H1 (cell line): ENCODE measurements around the gene CSHL1. TPM values are rescaled to one million over a fixed set of nuclear protein-coding genes. Genes with fewer than 3 reads are reported as not detected.

Source experiments
- CTCF ChIA-PET: fragments of 300-600 bp; sonication (Branson Sonifier 250); formaldehyde crosslinking; loops from one replicate; lab custom pipeline; 2021; ENCODE audit not compliant: partially characterized antibody; lab: Charles Lee
- POLR2A ChIA-PET: fragments of 300-600 bp; sonication (Branson Sonifier 250); formaldehyde crosslinking; loops from one replicate; lab custom pipeline; 2021; ENCODE audit warnings: inconsistent platforms; ENCODE audit not compliant: partially characterized antibody; lab: Charles Lee
- DNase-seq, 2 experiments: peaks; one replicate each; pipeline versions ENCODE4 v3.0.0 to v3.0.0-alpha.2; 2010 to 2022; ENCODE audit warnings: low spot score in 2 of 2, low read depth in 1 of 2, mixed read lengths in 1 of 2
- FAIRE-seq: peaks from 2 replicates; lab custom pipeline; 2011; peaks lifted over from hg19 to GRCh38; lab: Jason Lieb, UNC
- H2AFZ ChIP-seq: 2 replicates; pipeline ENCODE4 v1.8.1; 2012; ENCODE audit warnings: low read length, inconsistent platforms
- H2AK5ac ChIP-seq: 2 replicates; pipeline ENCODE4 v1.6.1; 2013; ENCODE audit warnings: low read depth, low read length
- H2BK120ac ChIP-seq: replicated peaks from 2 replicates; pipeline ENCODE3; 2013; ENCODE audit warnings: low read depth, low read length, inconsistent platforms
- H2BK12ac ChIP-seq: 2 replicates; pipeline ENCODE4 v1.6.1; 2013; ENCODE audit warnings: low read depth, low read length
- H2BK15ac ChIP-seq: 2 replicates; pipeline ENCODE4 v1.6.1; 2013; ENCODE audit warnings: low read length
- H2BK20ac ChIP-seq: 2 replicates; pipeline ENCODE4 v1.6.1; 2013; ENCODE audit warnings: low read length
- H2BK5ac ChIP-seq: 2 replicates; pipeline ENCODE4 v1.6.1; 2013; ENCODE audit warnings: low read depth, low read length
- H3K14ac ChIP-seq: 2 replicates; pipeline ENCODE4 v1.6.1; 2013; ENCODE audit warnings: inconsistent platforms; ENCODE audit not compliant: insufficient read length
- H3K18ac ChIP-seq: 2 replicates; pipeline ENCODE4 v1.6.1; 2013; ENCODE audit warnings: low read length; ENCODE audit errors: extremely low read depth
- H3K23ac ChIP-seq: 2 replicates; pipeline ENCODE4 v1.6.1; 2013; ENCODE audit warnings: inconsistent platforms; ENCODE audit not compliant: insufficient read length
- H3K23me2 ChIP-seq: 2 replicates; pipeline ENCODE4 v1.6.1; 2013; ENCODE audit warnings: low read depth, low read length
- H3K27ac ChIP-seq: 2 replicates; pipeline ENCODE4 v1.6.1; 2011; ENCODE audit warnings: low read depth, low read length, inconsistent platforms
- H3K27me3 ChIP-seq, 4 experiments: replicated peaks in 1 of 4; 1 replicate in 1 of 4; 2 replicates in 3 of 4; pipeline versions ENCODE4 v1.6.1 to v1.8.1; 2011 to 2013; ENCODE audit warnings: low read length in 3 of 4, mild to moderate bottlenecking in 3 of 4, inconsistent platforms in 2 of 4, mixed read lengths in 2 of 4, moderate library complexity in 1 of 4; ENCODE audit not compliant: control insufficient read depth in 3 of 4, insufficient read depth in 3 of 4; ENCODE audit errors: extremely low read depth in 1 of 4
- H3K36me3 ChIP-seq, 4 experiments: 2 replicates each; pipeline versions ENCODE4 v1.6.1 to v1.8.1; 2011 to 2013; ENCODE audit warnings: mild to moderate bottlenecking in 4 of 4, low read length in 3 of 4, moderate library complexity in 2 of 4, control low read depth in 1 of 4, inconsistent platforms in 1 of 4; ENCODE audit not compliant: insufficient read depth in 4 of 4, control insufficient read depth in 2 of 4
- H3K4ac ChIP-seq: replicated peaks from 2 replicates; pipeline ENCODE3; 2013; ENCODE audit warnings: low read length, low read depth, mixed read lengths, inconsistent platforms; ENCODE audit not compliant: insufficient read length
- H3K4me1 ChIP-seq, 4 experiments: replicated peaks in 1 of 4; 1 replicate in 1 of 4; 2 replicates in 3 of 4; pipeline versions ENCODE4 v1.6.1 to v1.8.1; 2011 to 2013; ENCODE audit warnings: low read length in 3 of 4, inconsistent platforms in 2 of 4, mixed read lengths in 1 of 4; ENCODE audit not compliant: insufficient read depth in 4 of 4, control insufficient read depth in 3 of 4
- H3K4me2 ChIP-seq, 2 experiments: 2 replicates each; pipeline versions ENCODE4 v1.6.1 to v1.8.1; 2011 to 2013; ENCODE audit warnings: low read depth in 2 of 2, low read length in 2 of 2, control low read depth in 1 of 2, inconsistent platforms in 1 of 2, mild to moderate bottlenecking in 1 of 2; ENCODE audit not compliant: insufficient read depth in 1 of 2
- H3K4me3 ChIP-seq, 4 experiments: fragments of 200-600, 300-600 bp in 1 of 4; sonication (generic), shearing (Covaris generic), sonication (Bioruptor Twin) in 1 of 4; 2 replicates each; pipeline versions ENCODE4 v1.5.1 to v1.8.1; 2011 to 2016; ENCODE audit warnings: low read length in 4 of 4, low read depth in 3 of 4, control low read depth in 2 of 4, inconsistent platforms in 2 of 4, mild to moderate bottlenecking in 2 of 4, mixed read lengths in 1 of 4, moderate library complexity in 1 of 4; ENCODE audit not compliant: insufficient read depth in 2 of 4; ENCODE audit errors: extremely low read depth in 1 of 4
- H3K56ac ChIP-seq: replicated peaks from 2 replicates; pipeline ENCODE3; 2013; ENCODE audit warnings: low read depth, mild to moderate bottlenecking, mixed read lengths, low read length, inconsistent platforms; ENCODE audit not compliant: insufficient read length
- H3K79me1 ChIP-seq: 2 replicates; pipeline ENCODE4 v1.6.1; 2013; ENCODE audit warnings: low read depth, low read length, control low read depth
- H3K79me2 ChIP-seq, 2 experiments: 2 replicates each; pipeline versions ENCODE4 v1.6.1 to v1.8.1; 2012 to 2013; ENCODE audit warnings: low read length in 2 of 2, mild to moderate bottlenecking in 2 of 2, inconsistent platforms in 1 of 2; ENCODE audit not compliant: insufficient read depth in 2 of 2, control insufficient read depth in 1 of 2
- H3K9ac ChIP-seq, 4 experiments: replicated peaks in 1 of 4; 1 replicate in 1 of 4; 2 replicates in 3 of 4; pipeline versions ENCODE4 v1.6.1 to v1.8.1; 2011 to 2013; ENCODE audit warnings: low read depth in 3 of 4, low read length in 3 of 4, control low read depth in 2 of 4, mild to moderate bottlenecking in 2 of 4, moderate library complexity in 2 of 4, inconsistent platforms in 1 of 4; ENCODE audit errors: extremely low read depth in 1 of 4
- H3K9me3 ChIP-seq, 2 experiments: 2 replicates each; pipeline versions ENCODE4 v1.6.1 to v1.8.1; 2012 to 2013; ENCODE audit warnings: mild to moderate bottlenecking in 2 of 2, moderate library complexity in 2 of 2, control low read depth in 1 of 2, inconsistent platforms in 1 of 2, low read depth in 1 of 2, low read length in 1 of 2, mixed read lengths in 1 of 2; ENCODE audit not compliant: insufficient read depth in 2 of 2
- H4K20me1 ChIP-seq, 2 experiments: replicated peaks in 1 of 2; 2 replicates each; pipeline versions ENCODE3 to v1.8.1; 2011 to 2013; ENCODE audit warnings: inconsistent platforms in 2 of 2, low read length in 2 of 2, mild to moderate bottlenecking in 1 of 2; ENCODE audit not compliant: insufficient read depth in 2 of 2, control insufficient read depth in 1 of 2
- H4K5ac ChIP-seq: 2 replicates; pipeline ENCODE4 v1.6.1; 2013; ENCODE audit warnings: low read length, low read depth, mixed read lengths, inconsistent platforms; ENCODE audit not compliant: insufficient read length
- H4K8ac ChIP-seq: 2 replicates; pipeline ENCODE4 v1.8.0; 2013; ENCODE audit warnings: mild to moderate bottlenecking, moderate library complexity, low read length, inconsistent platforms; ENCODE audit not compliant: insufficient read depth; ENCODE audit errors: extremely low read depth
- H4K91ac ChIP-seq: replicated peaks from 2 replicates; pipeline ENCODE3; 2013; ENCODE audit warnings: low read length, mixed read lengths, inconsistent platforms; ENCODE audit not compliant: insufficient read length
- BCL11A ChIP-seq, 2 experiments: IDR thresholded peaks; one replicate each; pipeline ENCODE4 v1.6.1; 2011; ENCODE audit warnings: low read depth in 2 of 2, low read length in 2 of 2, mild to moderate bottlenecking in 2 of 2
- EZH2 ChIP-seq: fragments of 200-600 bp; sonication (generic); IDR thresholded peaks from 2 replicates; pipeline ENCODE4 v1.7.1; 2012; ENCODE audit warnings: low read depth, mild to moderate bottlenecking, moderate library complexity, low read length, inconsistent platforms; ENCODE audit not compliant: severe bottlenecking
- JUND ChIP-seq: IDR thresholded peaks from 2 replicates; pipeline ENCODE4 v1.6.1; 2011; ENCODE audit warnings: mild to moderate bottlenecking, improper control_type of control experiment, low read length
- POU5F1 ChIP-seq: IDR thresholded peaks from 2 replicates; pipeline ENCODE4 v1.6.1; 2011; ENCODE audit warnings: low read depth, mild to moderate bottlenecking, low read length, moderate library complexity
- RFX5 ChIP-seq: IDR thresholded peaks from 2 replicates; pipeline ENCODE4 v1.6.1; 2011; ENCODE audit warnings: low read depth, low read length, improper control_type of control experiment, borderline replicate concordance
- SUZ12 ChIP-seq: fragments of 200-600 bp; sonication (generic); IDR thresholded peaks from 2 replicates; pipeline ENCODE4 v1.6.1; 2012; ENCODE audit warnings: mild to moderate bottlenecking, inconsistent platforms, low read length, moderate library complexity, mixed read lengths
- TAF7 ChIP-seq: optimal IDR thresholded peaks from 2 replicates; pipeline ENCODE3; 2011; ENCODE audit warnings: low read depth, mild to moderate bottlenecking, inconsistent platforms, low read length, moderate library complexity, borderline replicate concordance
- USF2 ChIP-seq: IDR thresholded peaks from 2 replicates; pipeline ENCODE4 v1.6.1; 2011; ENCODE audit warnings: low read length, improper control_type of control experiment
- WGBS, 2 experiments: shearing (Covaris generic) in 1 of 2; methylation state at CpG; one replicate each; pipeline versions ENCODE4 v1.1.6 to v1.1.7; 2013 to 2015; ENCODE audit warnings: low lambda C conversion rate in 2 of 2, mixed read lengths in 2 of 2, inconsistent platforms in 1 of 2, low coverage in 1 of 2, missing lambda C conversion rate in 1 of 2; ENCODE audit not compliant: insufficient replicate concordance in 2 of 2, insufficient coverage in 1 of 2, insufficient read length in 1 of 2; ENCODE audit errors: extremely low coverage in 1 of 2, missing lambda C conversion rate in 1 of 2; 5-methylcytosine and 5-hydroxymethylcytosine counted together
- polyA plus RNA-seq, 7 experiments: library from polyadenylated mRNA; depleted of rRNA in 3 of 7; stranded (reverse) in 5 of 7; unstranded in 2 of 7; fragments of >200 nt in 5 of 7; fragments of 200-250 nt in 2 of 7; gene quantifications; 1 replicate in 5 of 7; 2 replicates in 1 of 7; 4 replicates in 1 of 7; pipeline versions ENCODE4 v1.2.1 to v1.2.3, GENCODE V29; 2011 to 2013; ENCODE audit warnings: missing spikeins in 2 of 7, mixed read lengths in 2 of 7
- total RNA-seq: library from RNA; stranded (reverse); fragmentation: NEBNext Ultra II Directional; extraction: Animal tissue kit (Norgen Biotek cat#: 25700); gene quantifications from 2 replicates; pipeline ENCODE4 v1.2.1, GENCODE V29; 2021

Gene CSHL1
- total and polyA plus RNA-seq, 2 of the 8 experiments (the other 6 are each of a cell fraction or from before 2014, with no cell fraction given) = not detected

- Histone ChIP-seq H3K27me3 (no peaks in the 10 kb centered on the region), H3K14ac (no peak overlapping the region), H3K4ac (no peak overlapping the region), H2BK12ac (no peak overlapping the region), H3K23ac (no peak overlapping the region), H4K5ac (no peak overlapping the region), H3K9ac (no peak overlapping the region), H3K79me2 (no peaks in the 10 kb centered on the region), H3K23me2 (no peaks in the 10 kb centered on the region), H4K91ac (no peak overlapping the region), H2BK5ac (no peak overlapping the region), H2BK120ac (no peak overlapping the region), H4K20me1 (no peaks in the 10 kb centered on the region), H3K4me3 (no peak overlapping the region), H3K79me1 (no peaks in the 10 kb centered on the region), H2BK20ac (no peak overlapping the region), H4K8ac (no peak overlapping the region), H3K4me2 (no peak overlapping the region), H2AK5ac (no peak overlapping the region), H3K36me3 (no peaks in the 10 kb centered on the region), H2BK15ac (no peak overlapping the region), H3K27ac (no peak overlapping the region), H3K4me1 (peaks cover 0 to 8% (median 1%) of the 10 kb centered on the region in 4 experiments; a peak in 3 of 7 replicates), H2AFZ (no peak overlapping the region), H3K9me3 (no peaks in the 10 kb centered on the region), H3K56ac (no peak overlapping the region), H3K18ac (no peak overlapping the region)
- WGBS, 2 experiments = 94% methylated on average over 9 of the region's 9 CpGs; no CpG with 5 or more reads in 1 of the 2 experiments
- CTCF ChIA-PET = interaction anchor here (0.6 to 14.4 kb wide), 7 partner anchors 9 to 67 kb away, joined by 3 to 270 read pairs (median 13); partner anchors contain the start of genes CD79B, CSHL1, GH1 and GH2
- POLR2A ChIA-PET = interaction anchor here (0.7 to 1.5 kb wide), 5 partner anchors 10 to 50 kb away, joined by 3 to 5 read pairs (median 3); no protein-coding TSS in a partner anchor
- TF ChIP-seq JUND (no peak), BCL11A (IDR thresholded peaks at IDR 0.05; ENCODE audit: low read depth in 2 of 2, low read length in 2 of 2) (no peak), POU5F1 (no peak), SUZ12 (no peak), EZH2 (no peak), USF2 (no peak), RFX5 (no peak), TAF7 (no peak)
- no peak for FAIRE-seq
- DNase-seq = no peak
These were observed 37.5 kb upstream of the CSHL1 start for GRCh38 chr17:63948521-63948920.
